GM19397 (cell line): ENCODE results near the gene LY6G5B.
A peak's percentile ranks its signal among the peaks of the same experiment; 100 is the strongest.
"Not testable (repeated sequence)": the region's sequence is repeated elsewhere in the genome, so short reads cannot be mapped to it uniquely, and the experiment has no call there.

Experiments
- ATAC-seq: cut with Tn5 transposase; IDR thresholded peaks from one replicate; pipeline ENCODE4 v1.9.1; 2021; ENCODE audit warnings: mild to moderate bottlenecking, moderate library complexity; ENCODE audit not compliant: unreplicated experiment

The LY6G5B gene

GRCh38 chr6:31690231-31691077 lies 20.7 kb downstream of the LY6G5B start:
- no peak for ATAC-seq

GRCh38 chr6:31691078-31691463 lies 21.3 kb downstream of the LY6G5B start:
- ATAC-seq, result no peak

- ATAC-seq, result no peak
Observed at GRCh38 chr6:31691564-31692108, 21.9 kb downstream of the LY6G5B start.

GRCh38 chr6:31692353-31692752 lies 22.6 kb downstream of the LY6G5B start:
- ATAC-seq, result no peak

GRCh38 chr6:31692886-31693285 lies 23.1 kb downstream of the LY6G5B start:
- ATAC-seq, result no peak

GRCh38 chr6:31693535-31693934 lies 23.8 kb downstream of the LY6G5B start:
- ATAC-seq, result no peak

GRCh38 chr6:31697555-31697954 lies 27.8 kb downstream of the LY6G5B start:
- ATAC-seq, result no peak

- ATAC-seq, result no peak
Observed at GRCh38 chr6:31700740-31701401, 31.1 kb downstream of the LY6G5B start.

- ATAC-seq, result no peak
Observed at GRCh38 chr6:31701666-31702404, 32.1 kb downstream of the LY6G5B start.

GRCh38 chr6:31702405-31702818 lies 32.6 kb downstream of the LY6G5B start:
- no peak for ATAC-seq

GRCh38 chr6:31702819-31703716 lies 33.3 kb downstream of the LY6G5B start, which contains the start of gene ABHD16A:
TSS of gene ABHD16A (minus strand) at chr6:31703324. CDS start at chr6:31703281, 43 bp downstream.
- peak; percentile 91 for ATAC-seq

- no peak for ATAC-seq
Observed at GRCh38 chr6:31705931-31706330, 36.2 kb downstream of the LY6G5B start.

- no peak for ATAC-seq
Observed at GRCh38 chr6:31706599-31706998, 36.8 kb downstream of the LY6G5B start, which contains the start of gene LY6G6F. TSS of gene LY6G6F (plus strand) at chr6:31706866. CDS start at chr6:31706907, 41 bp downstream.

GRCh38 chr6:31707701-31708100 lies 37.9 kb downstream of the LY6G5B start:
- ATAC-seq, result no peak

GRCh38 chr6:31708224-31708623 lies 38.4 kb downstream of the LY6G5B start:
- no peak for ATAC-seq

- ATAC-seq, result not testable (repeated sequence)
Observed at GRCh38 chr6:31709157-31709556, 39.4 kb downstream of the LY6G5B start.

- ATAC-seq, result no peak
Observed at GRCh38 chr6:31710523-31711219, 40.9 kb downstream of the LY6G5B start.

GRCh38 chr6:31711233-31711632 lies 41.5 kb downstream of the LY6G5B start:
- ATAC-seq, result no peak

- ATAC-seq, result no peak
Observed at GRCh38 chr6:31712296-31712695, 42.5 kb downstream of the LY6G5B start.
